Measurements from ENCODE around the gene TSPAN9.

GRCh38 chr12:3139760-3140159, 62.6 kb downstream of the TSPAN9 start:
- TF ChIP-seq CBFB (CRISPR knock-in tag; IDR thresholded peaks at IDR 0.05) (no peak), MYC (IDR thresholded peaks at IDR 0.05; ENCODE audit: low read depth, low read length) (no peak), MYC (CRISPR knock-in tag; IDR thresholded peaks at IDR 0.05; ENCODE audit: borderline replicate concordance, low read depth) (no peak), POLR2A (conservative IDR thresholded peaks at IDR 0.05) (no peak), MTA3 (IDR thresholded peaks at IDR 0.05; ENCODE audit: borderline replicate concordance) (no peak), EZH2 (IDR thresholded peaks at IDR 0.05; ENCODE audit: borderline replicate concordance, low read depth, low read length) (no peak), ZBTB7A (IDR thresholded peaks at IDR 0.05; ENCODE audit: borderline replicate concordance, control insufficient read depth, low read depth, low read length) (no peak), ZNF274 (IDR thresholded peaks at IDR 0.05; ENCODE audit: borderline replicate concordance, low read depth, low read length) (no peak), TAF1 (IDR thresholded peaks at IDR 0.05; ENCODE audit: control insufficient read depth, extremely low read depth, insufficient read depth, low read length, severe bottlenecking) (no peak)

Data from K562 (cell line).